ENCODE results near the gene RTP5. TPM values are rescaled to one million over a fixed set of nuclear protein-coding genes. Genes with fewer than 3 reads are reported as not detected.

The RTP5 gene
- total RNA-seq, 1 experiment from 2014 or later: not detected

DNA sequence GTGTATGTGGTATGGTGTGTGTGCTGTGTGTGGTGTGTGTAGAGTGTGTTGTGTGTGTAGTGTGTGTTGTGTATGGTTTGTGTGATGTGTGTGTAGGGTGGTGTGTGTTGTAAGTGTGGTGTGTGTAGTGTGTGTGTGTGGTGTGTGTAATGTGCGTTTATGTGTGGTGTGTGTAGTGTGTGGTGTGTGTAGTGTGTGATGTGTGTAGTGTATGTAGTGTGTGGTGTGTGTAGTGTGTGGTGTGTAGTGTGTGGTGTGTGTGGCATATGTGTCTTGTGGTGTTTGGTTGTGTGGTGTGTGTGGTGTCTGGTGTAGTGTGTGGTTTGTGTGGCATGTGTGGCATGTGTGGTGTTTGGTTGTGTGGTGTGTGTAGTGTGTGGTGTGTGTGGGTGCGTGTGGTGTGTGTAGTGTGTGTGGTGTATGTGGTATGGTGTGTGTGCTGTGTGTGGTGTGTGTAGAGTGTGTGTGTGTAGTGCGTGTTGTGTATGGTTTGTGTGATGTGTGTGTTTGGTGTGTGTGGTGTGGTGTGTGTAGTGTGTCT is 4.0 kb upstream of the RTP5 start:
- no peak overlapping the region for H2AFZ ChIP-seq (ENCODE audit: low read length)
- H4K8ac ChIP-seq (replicated peaks; ENCODE audit: insufficient read length, low read depth, low read length): no peak overlapping the region
- Mint-ChIP-seq H3K9me3 (peaks cover 19 to 20% of the 10 kb centered on the region in 2 experiments), H3K36me3 (ENCODE audit: insufficient read depth in 1 of 3, low read depth in 3 of 3) (peaks cover 0 to 6% (median 0%) of the 10 kb centered on the region in 3 experiments; a peak in 2 of 7 replicates), H3K27ac (peak overlapping the region in 1 of 3 experiments; percentile 7; a peak in 3 of 7 replicates), H3K4me1 (peaks cover 4 to 17% of the 10 kb centered on the region in 2 experiments), H3K27me3 (ENCODE audit: low read depth) (peaks cover 17% of the 10 kb centered on the region), H3K4me3 (peak overlapping the region in 1 of 2 experiments; percentile 48; a peak in 3 of 5 replicates)
- no peak overlapping the region for H3K27ac ChIP-seq (ENCODE audit: insufficient read length, low read depth, low read length)
- no peak overlapping the region for H2BK12ac ChIP-seq (ENCODE audit: insufficient read length, low read depth, low read length)
- H3K4ac ChIP-seq (ENCODE audit: low read depth, low read length): no peak overlapping the region
- no peaks in the 10 kb centered on the region for H3K23me2 ChIP-seq (ENCODE audit: insufficient read length, low read depth, low read length, poor library complexity, severe bottlenecking)
- no peak for DNase-seq
- H3K56ac ChIP-seq (ENCODE audit: insufficient read length, low read depth, low read length): no peak overlapping the region
- no peak overlapping the region for H2BK15ac ChIP-seq (ENCODE audit: low read depth, low read length)
- H3K23ac ChIP-seq (ENCODE audit: insufficient read length, low read depth, low read length): no peak overlapping the region
- no peaks in the 10 kb centered on the region for H3K79me2 ChIP-seq (ENCODE audit: insufficient read depth, low read length)
- no peak overlapping the region for H2AK5ac ChIP-seq (ENCODE audit: insufficient read length, low read length)
- TF ChIP-seq, protein P1, sequence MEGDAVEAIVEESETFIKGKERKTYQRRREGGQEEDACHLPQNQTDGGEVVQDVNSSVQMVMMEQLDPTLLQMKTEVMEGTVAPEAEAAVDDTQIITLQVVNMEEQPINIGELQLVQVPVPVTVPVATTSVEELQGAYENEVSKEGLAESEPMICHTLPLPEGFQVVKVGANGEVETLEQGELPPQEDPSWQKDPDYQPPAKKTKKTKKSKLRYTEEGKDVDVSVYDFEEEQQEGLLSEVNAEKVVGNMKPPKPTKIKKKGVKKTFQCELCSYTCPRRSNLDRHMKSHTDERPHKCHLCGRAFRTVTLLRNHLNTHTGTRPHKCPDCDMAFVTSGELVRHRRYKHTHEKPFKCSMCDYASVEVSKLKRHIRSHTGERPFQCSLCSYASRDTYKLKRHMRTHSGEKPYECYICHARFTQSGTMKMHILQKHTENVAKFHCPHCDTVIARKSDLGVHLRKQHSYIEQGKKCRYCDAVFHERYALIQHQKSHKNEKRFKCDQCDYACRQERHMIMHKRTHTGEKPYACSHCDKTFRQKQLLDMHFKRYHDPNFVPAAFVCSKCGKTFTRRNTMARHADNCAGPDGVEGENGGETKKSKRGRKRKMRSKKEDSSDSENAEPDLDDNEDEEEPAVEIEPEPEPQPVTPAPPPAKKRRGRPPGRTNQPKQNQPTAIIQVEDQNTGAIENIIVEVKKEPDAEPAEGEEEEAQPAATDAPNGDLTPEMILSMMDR (conservative IDR thresholded peaks at IDR 0.05): no peak
- no peak overlapping the region for H3K14ac ChIP-seq (ENCODE audit: insufficient read depth, low read length)
- H3K4me2 ChIP-seq (ENCODE audit: insufficient read depth, insufficient read length, low read length): no peak overlapping the region
- H2BK5ac ChIP-seq (ENCODE audit: insufficient read length, low read length): no peak overlapping the region
- no peaks in the 10 kb centered on the region for H3K9me3 ChIP-seq (ENCODE audit: control insufficient read depth, low read depth, low read length)
- H3K79me1 ChIP-seq (ENCODE audit: insufficient read depth, low read depth, low read length, poor library complexity, severe bottlenecking): no peaks in the 10 kb centered on the region
- no peaks in the 10 kb centered on the region; the same call in 1 of the 2 replicates for H3K27me3 ChIP-seq (ENCODE audit: insufficient read depth, low read length)
- 100% methylated on average over 3 of the region's 3 CpGs for WGBS (ENCODE audit: extremely low coverage, insufficient read length, low lambda C conversion rate)
- H4K5ac ChIP-seq (ENCODE audit: insufficient read length, low read depth, low read length): no peak overlapping the region
- no peaks in the 10 kb centered on the region; the same call in 1 of the 2 replicates for H3K4me1 ChIP-seq (ENCODE audit: insufficient read depth, low read length)
- H4K91ac ChIP-seq (ENCODE audit: insufficient read length, low read depth, low read length): no peak overlapping the region
- no peak overlapping the region for H2BK20ac ChIP-seq (ENCODE audit: low read depth, low read length, poor library complexity, severe bottlenecking)
- H3T11ph ChIP-seq (ENCODE audit: low read length): no peak overlapping the region
- no peak overlapping the region for H3K18ac ChIP-seq (ENCODE audit: insufficient read length, low read depth, low read length)
- no peak overlapping the region for H2BK120ac ChIP-seq (ENCODE audit: low read depth, low read length, poor library complexity, severe bottlenecking)
- H3K9ac ChIP-seq (ENCODE audit: extremely low read depth, insufficient read length, low read length): no peak overlapping the region
- H4K20me1 ChIP-seq (ENCODE audit: control insufficient read depth, insufficient read depth, insufficient read length): peaks cover 8% of the 10 kb centered on the region

All from H9 (cell line).